ENCODE results near the gene RPL34. TPM values are rescaled to one million over a fixed set of nuclear protein-coding genes. Genes with fewer than 3 reads are reported as not detected.
"Not testable (repeated sequence)": the region's sequence is repeated elsewhere in the genome, so short reads cannot be mapped to it uniquely, and the experiment has no call there.

Gene RPL34
- total RNA-seq = 100 to 1,000 TPM; 712 to 767 TPM

GRCh38 chr4:108620101-108620932 is at the start of gene RPL34:
Gene RPL34 (plus strand): TSS chr4:108620576. CDS start chr4:108621960, 1,384 bp downstream.
- peak within 1 kb of the TSS; percentile 99 to 100 for H3K27ac Mint-ChIP-seq
- peaks cover 42% of the 10 kb centered on the region for H3K36me3 Mint-ChIP-seq
- H3K4me1 Mint-ChIP-seq (ENCODE audit: low read depth in 2 of 2) = peaks cover 37 to 51% of the 10 kb centered on the region in 2 donors
- no peaks in the 10 kb centered on the region for H3K9me3 Mint-ChIP-seq
- ATAC-seq (peak; percentile 100), DNase-seq (ENCODE audit: low spot score) (peak; percentile 98)
- H3K4me3 Mint-ChIP-seq = peak within 1 kb of the TSS; percentile 98
- H3K27me3 Mint-ChIP-seq = no peaks in the 10 kb centered on the region

GRCh38 chr4:108570993-108571569 is 49.3 kb upstream of the RPL34 start:
- Mint-ChIP-seq H3K4me3 (no peak overlapping the region), H3K9me3 (no peaks in the 10 kb centered on the region), H3K27ac (no peak overlapping the region), H3K27me3 (peaks cover 7 to 9% of the 10 kb centered on the region in 2 donors), H3K36me3 (no peaks in the 10 kb centered on the region), H3K4me1 (ENCODE audit: low read depth in 2 of 2) (peaks cover 0 to 4% of the 10 kb centered on the region in 2 donors)
- no peak for ATAC-seq
- no peak for DNase-seq (ENCODE audit: low spot score)

GRCh38 chr4:108574402-108574801 is 46.0 kb upstream of the RPL34 start:
- peaks cover 0 to 4% of the 10 kb centered on the region in 2 donors for H3K4me1 Mint-ChIP-seq (ENCODE audit: low read depth in 2 of 2)
- no peaks in the 10 kb centered on the region for H3K36me3 Mint-ChIP-seq
- DNase-seq (ENCODE audit: low spot score) = no peak
- no peak overlapping the region for H3K27ac Mint-ChIP-seq
- no peak overlapping the region for H3K4me3 Mint-ChIP-seq
- H3K27me3 Mint-ChIP-seq = peaks cover 7 to 11% of the 10 kb centered on the region in 2 donors
- ATAC-seq = no peak
- no peaks in the 10 kb centered on the region for H3K9me3 Mint-ChIP-seq

- ATAC-seq (no peak), DNase-seq (ENCODE audit: low spot score) (no peak)
- H3K9me3 Mint-ChIP-seq = no peaks in the 10 kb centered on the region
- no peak overlapping the region for H3K4me3 Mint-ChIP-seq
- peaks cover 0 to 9% of the 10 kb centered on the region in 2 donors for H3K27me3 Mint-ChIP-seq
- no peaks in the 10 kb centered on the region for H3K36me3 Mint-ChIP-seq
- no peak overlapping the region for H3K27ac Mint-ChIP-seq
- no peaks in the 10 kb centered on the region for H3K4me1 Mint-ChIP-seq (ENCODE audit: low read depth in 2 of 2)
These were observed 39.3 kb upstream of the RPL34 start for GRCh38 chr4:108581083-108581482.

GRCh38 chr4:108586778-108587177 is 33.6 kb upstream of the RPL34 start:
- Mint-ChIP-seq H3K36me3 (no peaks in the 10 kb centered on the region), H3K4me1 (ENCODE audit: low read depth in 2 of 2) (no peaks in the 10 kb centered on the region), H3K4me3 (no peak overlapping the region), H3K27ac (no peak overlapping the region), H3K9me3 (no peaks in the 10 kb centered on the region), H3K27me3 (peaks cover 0 to 3% of the 10 kb centered on the region in 2 donors)
- ATAC-seq (no peak), DNase-seq (ENCODE audit: low spot score) (no peak)

DNA sequence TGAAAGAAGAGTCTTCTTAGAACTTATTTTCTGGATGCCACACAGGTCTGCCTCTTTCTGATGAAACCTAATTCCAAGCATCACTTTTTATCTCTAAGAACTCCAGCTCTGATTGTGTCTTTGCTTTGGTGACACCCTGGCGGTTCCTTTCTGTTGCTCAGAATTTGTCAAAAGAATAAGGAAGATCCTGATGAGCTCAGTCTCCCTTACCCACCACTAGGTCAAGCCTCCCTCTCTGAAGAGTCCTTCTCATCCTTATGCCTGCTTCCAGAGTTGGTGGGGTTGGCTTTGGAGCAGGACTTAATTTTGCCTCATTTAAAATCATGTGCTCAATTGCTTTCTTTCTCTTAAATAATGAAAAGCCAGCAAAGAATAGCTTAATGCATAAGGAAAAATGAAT is 31.5 kb upstream of the RPL34 start:
- Mint-ChIP-seq H3K9me3 (no peaks in the 10 kb centered on the region), H3K27me3 (no peaks in the 10 kb centered on the region), H3K4me1 (ENCODE audit: low read depth in 2 of 2) (no peaks in the 10 kb centered on the region), H3K4me3 (no peak overlapping the region), H3K27ac (no peak overlapping the region), H3K36me3 (peaks cover 4% of the 10 kb centered on the region)
- DNase-seq (ENCODE audit: low spot score) (no peak), ATAC-seq (no peak)

- Mint-ChIP-seq H3K9me3 (no peaks in the 10 kb centered on the region), H3K36me3 (peaks cover 4% of the 10 kb centered on the region), H3K27me3 (no peaks in the 10 kb centered on the region), H3K27ac (no peak overlapping the region), H3K4me3 (no peak overlapping the region), H3K4me1 (ENCODE audit: low read depth in 2 of 2) (no peaks in the 10 kb centered on the region)
- ATAC-seq = no peak
- DNase-seq (ENCODE audit: low spot score) = no peak
These were observed 30.4 kb upstream of the RPL34 start for GRCh38 chr4:108589961-108590360.

- Mint-ChIP-seq H3K9me3 (no peaks in the 10 kb centered on the region), H3K36me3 (peaks cover 4% of the 10 kb centered on the region), H3K4me1 (ENCODE audit: low read depth in 2 of 2) (no peaks in the 10 kb centered on the region), H3K4me3 (no peak overlapping the region), H3K27ac (no peak overlapping the region), H3K27me3 (no peaks in the 10 kb centered on the region)
- ATAC-seq (no peak), DNase-seq (ENCODE audit: low spot score) (no peak)
These were observed 29.6 kb upstream of the RPL34 start for GRCh38 chr4:108590776-108591175.

DNA sequence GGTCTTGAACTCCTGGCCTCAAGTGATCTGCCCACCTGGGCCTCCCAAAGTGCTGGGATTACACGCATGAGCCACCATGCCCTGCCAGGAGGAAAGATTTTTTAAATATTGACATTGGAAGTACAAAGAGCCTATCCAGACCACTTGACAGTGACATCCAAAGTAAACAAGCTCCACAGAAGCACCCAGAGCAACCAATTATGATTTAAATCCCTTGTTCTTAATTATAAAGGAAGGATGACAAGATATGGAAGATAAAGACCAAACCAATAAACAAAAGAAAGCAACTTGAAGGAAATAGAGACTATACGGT is 27.7 kb upstream of the RPL34 start:
- H3K36me3 Mint-ChIP-seq = peaks cover 4% of the 10 kb centered on the region
- no peak for ATAC-seq
- H3K4me3 Mint-ChIP-seq = no peak overlapping the region
- no peak for DNase-seq (ENCODE audit: low spot score)
- H3K27ac Mint-ChIP-seq = no peak overlapping the region
- no peaks in the 10 kb centered on the region for H3K9me3 Mint-ChIP-seq
- H3K27me3 Mint-ChIP-seq = no peaks in the 10 kb centered on the region
- no peaks in the 10 kb centered on the region for H3K4me1 Mint-ChIP-seq (ENCODE audit: low read depth in 2 of 2)

DNA sequence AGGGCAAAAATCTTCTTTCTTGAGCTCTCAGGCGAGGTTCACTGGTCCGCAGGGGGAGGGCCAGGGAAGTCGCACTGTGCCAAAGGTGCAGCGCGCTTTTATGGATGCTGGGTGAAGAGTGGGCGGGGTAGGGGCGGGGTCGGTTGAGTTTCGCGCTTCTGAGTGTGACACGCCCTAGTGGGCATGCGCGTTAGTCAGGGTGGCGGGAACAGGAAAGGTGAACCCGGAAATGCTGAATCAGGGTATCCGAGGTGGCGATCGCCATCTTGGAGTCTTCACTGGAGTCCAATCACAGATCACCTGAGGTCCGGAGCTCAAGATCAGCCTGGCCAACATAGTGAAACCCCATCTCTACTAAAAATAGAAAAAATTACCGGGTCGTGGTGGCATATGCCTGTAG is 26.1 kb upstream of the RPL34 start:
- H3K36me3 Mint-ChIP-seq; DNase-seq (ENCODE audit: low spot score); H3K9me3 Mint-ChIP-seq; H3K27me3 Mint-ChIP-seq; H3K4me1 Mint-ChIP-seq (ENCODE audit: low read depth in 2 of 2); H3K4me3 Mint-ChIP-seq; H3K27ac Mint-ChIP-seq; ATAC-seq: not testable (repeated sequence)

GRCh38 chr4:108596344-108596743 is 24.0 kb upstream of the RPL34 start:
- H3K27me3 Mint-ChIP-seq = no peaks in the 10 kb centered on the region
- DNase-seq (ENCODE audit: low spot score) = no peak
- peaks cover 4% of the 10 kb centered on the region for H3K36me3 Mint-ChIP-seq
- no peaks in the 10 kb centered on the region for H3K9me3 Mint-ChIP-seq
- no peak overlapping the region for H3K4me3 Mint-ChIP-seq
- H3K27ac Mint-ChIP-seq = no peak overlapping the region
- no peaks in the 10 kb centered on the region for H3K4me1 Mint-ChIP-seq (ENCODE audit: low read depth in 2 of 2)
- ATAC-seq = no peak

GRCh38 chr4:108601106-108601505 is 19.3 kb upstream of the RPL34 start:
- no peaks in the 10 kb centered on the region for H3K36me3 Mint-ChIP-seq
- H3K9me3 Mint-ChIP-seq = no peaks in the 10 kb centered on the region
- no peak for DNase-seq (ENCODE audit: low spot score)
- ATAC-seq = no peak
- H3K27me3 Mint-ChIP-seq = no peaks in the 10 kb centered on the region
- H3K4me1 Mint-ChIP-seq (ENCODE audit: low read depth in 2 of 2) = no peaks in the 10 kb centered on the region
- no peak overlapping the region for H3K4me3 Mint-ChIP-seq
- H3K27ac Mint-ChIP-seq = no peak overlapping the region

- DNase-seq (ENCODE audit: low spot score) = no peak
- Mint-ChIP-seq H3K4me1 (ENCODE audit: low read depth in 2 of 2) (no peaks in the 10 kb centered on the region), H3K27me3 (no peaks in the 10 kb centered on the region), H3K9me3 (no peaks in the 10 kb centered on the region), H3K36me3 (no peaks in the 10 kb centered on the region), H3K4me3 (no peak overlapping the region), H3K27ac (no peak overlapping the region)
- ATAC-seq = no peak
These were observed 18.8 kb upstream of the RPL34 start for GRCh38 chr4:108601532-108601931.

- Mint-ChIP-seq H3K9me3 (no peaks in the 10 kb centered on the region), H3K27ac (no peak overlapping the region), H3K27me3 (no peaks in the 10 kb centered on the region), H3K36me3 (no peaks in the 10 kb centered on the region), H3K4me3 (no peak overlapping the region), H3K4me1 (ENCODE audit: low read depth in 2 of 2) (no peaks in the 10 kb centered on the region)
- DNase-seq (ENCODE audit: low spot score) = no peak
- no peak for ATAC-seq
These were observed 18.2 kb upstream of the RPL34 start for GRCh38 chr4:108602163-108602562.

Data from natural killer cell treated with Interleukin-12 subunit alpha and Interleukin-12 subunit beta and Interleukin-15 and Interleukin-18, amount 100 ng/mL, for 72 hours (primary cell).